Cardiac muscle cell (in vitro differentiated cells and primary cell): Measurements from ENCODE around the gene GYS2. TPM values are rescaled to one million over a fixed set of nuclear protein-coding genes. Genes with fewer than 3 reads are reported as not detected.

Experiments used
- DNase-seq, 2 donors: peaks; one replicate each; pipeline versions ENCODE4 v3.0.0 to v3.0.0-alpha.2; 2010 to 2017; ENCODE audit warnings: low read depth in 1 of 2, low spot score in 1 of 2
- H3K27ac ChIP-seq: fragments of 200-600 bp; sonication (generic); 2 replicates; pipeline ENCODE4 v1.5.1; 2016
- H3K27me3 ChIP-seq: fragments of 200-600 bp; sonication (generic); 2 replicates; pipeline ENCODE4 v1.6.0; 2016; ENCODE audit warnings: control low read depth
- H3K36me3 ChIP-seq: fragments of 200-600 bp; sonication (generic); 2 replicates; pipeline ENCODE4 v1.5.1; 2016; ENCODE audit warnings: control low read depth
- H3K4me1 ChIP-seq: fragments of 200-600 bp; sonication (generic); 2 replicates; pipeline ENCODE4 v1.8.1; 2017; ENCODE audit warnings: low read depth, mild to moderate bottlenecking, mixed run types
- H3K4me3 ChIP-seq: fragments of 200-600 bp; sonication (generic); 2 replicates; pipeline ENCODE4 v1.5.1; 2016; ENCODE audit warnings: mild to moderate bottlenecking
- H3K9me3 ChIP-seq: fragments of 200-600 bp; sonication (generic); 2 replicates; pipeline ENCODE4 v1.5.1; 2017; ENCODE audit warnings: low read depth, mild to moderate bottlenecking, control low read depth
- CTCF ChIP-seq: IDR thresholded peaks from 2 replicates; pipeline ENCODE4 v1.5.1; 2012; ENCODE audit warnings: low read depth, mild to moderate bottlenecking, low read length
- polyA plus RNA-seq: library from polyadenylated mRNA; unstranded; fragments of >200 nt; fragmentation: Nextera tagmentation; extraction: Ambion mirVana; gene quantifications from 2 replicates; pipeline ENCODE4 v1.2.1, GENCODE V29; 2016
- total RNA-seq: library from RNA; depleted of rRNA; stranded (reverse); fragments of >200 nt; gene quantifications from 2 replicates; pipeline ENCODE4 v1.2.3, GENCODE V29; 2016

Gene GYS2
- total and polyA plus RNA-seq, 2 experiments from 2014 or later, result not detected

GRCh38 chr12:21528953-21529352 lies 75.7 kb downstream of the GYS2 start:
- Histone ChIP-seq H3K36me3 (no peaks in the 10 kb centered on the region), H3K4me3 (no peak overlapping the region), H3K27ac (no peak overlapping the region), H3K9me3 (no peaks in the 10 kb centered on the region), H3K27me3 (peaks cover 74% of the 10 kb centered on the region), H3K4me1 (peaks cover 14% of the 10 kb centered on the region)
- TF ChIP-seq CTCF, result no peak
- DNase-seq, result peak in 1 of 2 donors; percentile 25

GRCh38 chr12:21527451-21528180 lies 77.0 kb downstream of the GYS2 start:
- Histone ChIP-seq H3K4me3 (peak overlapping the region; percentile 71), H3K4me1 (peaks cover 14% of the 10 kb centered on the region), H3K27me3 (peaks cover 65% of the 10 kb centered on the region), H3K36me3 (no peaks in the 10 kb centered on the region), H3K27ac (no peak overlapping the region), H3K9me3 (no peaks in the 10 kb centered on the region)
- TF ChIP-seq CTCF, result no peak
- DNase-seq, result peak; percentile 58 to 83

GRCh38 chr12:21526721-21527345 lies 77.8 kb downstream of the GYS2 start:
- no peak for TF ChIP-seq CTCF
- Histone ChIP-seq H3K4me3 (peak overlapping the region; percentile 71), H3K9me3 (no peaks in the 10 kb centered on the region), H3K36me3 (no peaks in the 10 kb centered on the region), H3K27me3 (peaks cover 57% of the 10 kb centered on the region), H3K27ac (no peak overlapping the region), H3K4me1 (peaks cover 14% of the 10 kb centered on the region)
- DNase-seq, result no peak

GRCh38 chr12:21526053-21526452 lies 78.6 kb downstream of the GYS2 start, which contains the start of gene SPX:
SPX (plus strand) TSS chr12:21526296; CDS start chr12:21526473, 177 bp downstream.
- no peaks in the 10 kb centered on the region for H3K9me3 ChIP-seq
- peak in 1 of 2 donors; percentile 13 for DNase-seq
- peaks cover 50% of the 10 kb centered on the region for H3K27me3 ChIP-seq
- peak within 1 kb of the TSS; percentile 71 for H3K4me3 ChIP-seq
- H3K4me1 ChIP-seq, result peaks cover 14% of the 10 kb centered on the region
- H3K27ac ChIP-seq, result no peak within 1 kb of the TSS
- no peak for TF ChIP-seq CTCF
- no peaks in the 10 kb centered on the region for H3K36me3 ChIP-seq

- H3K4me3 ChIP-seq, result no peak overlapping the region
- H3K27me3 ChIP-seq, result peaks cover 20% of the 10 kb centered on the region
- H3K9me3 ChIP-seq, result no peaks in the 10 kb centered on the region
- no peak for TF ChIP-seq CTCF
- H3K4me1 ChIP-seq, result peaks cover 5% of the 10 kb centered on the region
- no peaks in the 10 kb centered on the region for H3K36me3 ChIP-seq
- no peak overlapping the region for H3K27ac ChIP-seq
- no peak for DNase-seq
Measured at GRCh38 chr12:21523148-21523547, 81.5 kb downstream of the GYS2 start.
